HT1080 (cell line): ENCODE results near the gene TP73. TPM values are rescaled to one million over a fixed set of nuclear protein-coding genes. Genes with fewer than 3 reads are reported as not detected.
"Not testable (repeated sequence)": the region's sequence is repeated elsewhere in the genome, so short reads cannot be mapped to it uniquely, and the experiment has no call there.

ENCODE experiments used
- DNase-seq: peaks from one replicate; pipeline ENCODE4 v3.0.0-alpha.2; 2015; ENCODE audit warnings: low read depth
- total RNA-seq: library from RNA; depleted of rRNA; stranded (reverse); fragments of >200 nt; shearing (Covaris generic); gene quantifications from 2 replicates; pipeline ENCODE4 v1.2.3, GENCODE V29; 2014

TP73 gene
- total RNA-seq, 1 experiment from 2014 or later = not detected

DNA sequence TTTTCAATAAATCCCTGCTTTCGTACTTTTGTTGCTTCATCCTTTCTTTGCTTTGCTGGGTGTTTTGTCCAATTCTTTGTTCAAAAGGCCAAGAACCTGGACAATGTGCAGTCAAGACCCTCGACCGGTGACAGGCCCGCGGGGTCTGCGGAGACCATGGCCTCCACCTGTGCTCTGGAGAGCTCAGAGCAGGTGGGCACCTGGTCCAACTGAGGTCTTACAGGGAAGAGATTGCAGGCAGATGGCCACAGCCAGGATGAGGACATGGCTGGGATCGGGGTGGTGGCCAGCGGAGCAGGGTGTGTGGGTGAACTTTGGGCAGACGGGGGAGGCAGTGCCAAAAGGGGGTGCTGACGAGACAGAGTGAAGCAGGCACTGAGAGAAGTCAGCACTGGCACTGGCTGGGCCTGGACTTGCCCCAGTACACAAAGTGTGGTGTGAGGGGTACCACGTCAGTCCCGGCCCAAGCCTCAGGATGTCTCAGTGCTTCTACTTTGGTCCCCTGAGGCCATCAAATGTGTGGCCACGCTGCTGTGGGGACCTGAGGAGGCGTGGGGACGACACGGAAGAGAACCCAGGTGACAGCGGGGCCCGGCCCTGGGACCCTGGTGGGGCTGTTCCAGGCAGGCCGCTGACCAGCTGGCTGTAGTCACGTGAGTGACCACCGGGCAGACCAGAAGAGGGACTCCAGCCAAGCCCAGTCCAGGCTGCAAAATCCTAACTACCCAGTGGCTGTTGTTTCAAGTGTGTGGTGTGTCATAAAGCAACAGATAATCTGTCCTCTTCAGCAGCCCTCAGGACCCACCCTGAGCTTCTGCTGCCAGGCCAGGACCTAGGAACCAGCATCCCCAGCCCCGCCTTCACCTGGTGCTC is 89.5 kb downstream of the TP73 start:
- no peak for DNase-seq

DNA sequence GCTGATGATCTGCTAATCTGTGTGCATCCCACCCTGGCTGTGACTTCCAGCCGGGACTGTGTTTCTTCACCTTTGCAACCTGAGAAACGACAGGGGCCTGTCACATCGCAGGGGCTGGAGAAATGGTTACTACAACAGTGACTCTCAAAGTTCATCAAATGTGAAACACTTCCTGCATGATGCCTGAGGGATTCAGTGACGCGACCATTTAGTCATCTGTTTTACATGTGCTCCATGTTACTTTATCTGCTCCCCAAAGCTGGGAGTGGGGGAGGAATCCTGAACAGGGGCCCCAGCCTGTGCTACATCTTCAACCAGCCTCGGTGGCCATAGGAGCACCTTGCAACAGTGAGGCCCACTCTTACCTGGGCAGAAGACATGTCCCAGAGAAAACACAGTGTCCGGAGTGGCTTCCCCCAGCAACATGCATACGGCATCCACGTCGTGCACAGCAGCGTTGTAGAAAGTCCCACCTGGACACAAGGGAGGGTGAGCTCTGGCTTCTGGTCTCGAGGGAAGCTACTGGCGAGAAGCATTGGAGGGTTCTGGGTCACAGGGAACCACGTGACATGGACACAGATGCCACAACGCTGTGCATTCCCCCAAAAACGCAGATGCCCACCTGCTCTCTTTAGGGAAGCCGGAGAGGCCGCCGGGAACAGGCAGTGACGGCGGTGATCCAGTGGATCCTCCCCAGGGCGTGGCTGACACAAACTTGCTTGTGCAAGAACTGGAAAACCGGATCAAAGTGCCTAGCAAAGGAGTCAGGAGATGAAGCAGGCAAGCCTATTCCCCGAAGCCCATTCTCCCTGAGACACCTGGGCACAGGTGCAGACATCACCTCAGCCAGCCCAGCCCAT is 90.4 kb downstream of the TP73 start:
- no peak for DNase-seq

DNA sequence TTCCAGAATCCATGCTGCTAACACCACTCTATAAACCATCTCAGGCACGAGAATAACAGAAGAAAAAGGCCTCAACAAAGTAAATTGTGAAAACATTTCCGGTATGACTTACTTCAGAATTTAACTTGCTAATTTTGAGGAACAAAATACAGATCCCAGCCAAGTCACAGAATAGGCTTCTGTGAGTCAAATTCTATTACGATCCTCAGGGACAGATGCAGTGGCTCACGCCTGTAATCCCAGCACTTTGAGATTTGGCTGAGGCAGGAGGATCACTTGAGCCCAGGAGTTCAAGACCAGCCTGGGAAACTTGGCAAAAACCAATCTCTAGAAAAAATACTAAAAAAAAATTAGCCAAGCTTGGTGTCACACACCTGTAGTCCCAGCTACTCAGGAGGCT is 91.1 kb downstream of the TP73 start:
- no peak for DNase-seq

DNA sequence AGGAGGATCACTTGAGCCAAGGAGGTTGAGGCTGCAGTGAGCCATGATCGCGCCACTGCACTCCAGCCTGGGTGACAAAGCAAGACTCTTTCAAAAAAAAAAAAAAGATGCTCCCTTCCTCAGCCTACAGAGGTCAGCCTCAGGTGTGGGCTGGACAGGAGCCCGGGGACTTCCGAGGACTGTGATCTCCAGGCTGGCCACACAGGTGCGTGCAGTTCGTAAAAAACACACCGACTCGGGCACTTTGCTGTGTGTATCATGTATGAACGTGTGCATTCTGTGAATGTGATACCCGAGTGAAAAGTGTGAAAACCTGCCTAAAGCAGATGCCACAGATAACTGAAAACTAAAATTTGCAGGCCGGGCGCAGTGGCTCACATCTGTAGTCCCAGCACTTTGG is 91.5 kb downstream of the TP73 start:
- no peak for DNase-seq

DNA sequence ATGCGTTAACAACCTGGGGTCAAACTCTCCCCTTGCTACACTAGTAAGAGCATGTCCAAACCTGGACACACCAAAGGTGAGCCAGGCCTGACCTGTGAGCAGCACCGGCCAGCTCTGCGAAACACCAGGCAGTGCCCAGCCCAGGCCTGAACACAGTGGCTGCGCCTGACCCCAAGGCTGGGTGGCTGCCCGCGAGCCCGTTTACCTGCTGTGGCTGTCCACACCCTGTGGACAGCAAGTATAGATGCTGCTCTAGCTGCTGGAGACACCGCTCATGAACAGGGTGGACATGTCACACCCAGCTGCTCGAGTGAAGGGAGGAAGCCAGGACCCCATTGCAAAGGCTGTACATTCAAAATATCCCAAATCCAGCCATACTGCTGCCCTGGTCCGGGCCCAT is 92.3 kb downstream of the TP73 start:
- DNase-seq = no peak

DNA sequence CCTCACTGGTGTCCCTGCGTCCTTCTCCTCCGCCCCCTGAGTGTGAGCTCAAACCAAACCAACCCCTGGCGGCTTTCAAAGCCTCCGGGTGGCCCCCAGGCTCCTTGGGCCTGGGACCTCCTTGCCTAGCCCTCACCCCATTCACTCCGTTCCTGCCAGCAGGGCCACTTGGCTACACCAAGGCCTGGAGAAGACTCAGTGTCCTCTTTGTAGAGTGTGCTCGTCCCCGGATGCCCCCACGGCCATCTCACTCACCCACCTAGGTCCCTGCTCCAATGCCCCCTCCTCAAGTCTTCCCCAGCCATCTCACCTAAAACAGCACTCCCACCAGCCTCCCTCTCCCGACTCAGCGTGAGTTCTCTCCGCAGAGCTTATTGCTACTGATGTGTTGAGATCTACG is 92.8 kb downstream of the TP73 start:
- DNase-seq = no peak

DNA sequence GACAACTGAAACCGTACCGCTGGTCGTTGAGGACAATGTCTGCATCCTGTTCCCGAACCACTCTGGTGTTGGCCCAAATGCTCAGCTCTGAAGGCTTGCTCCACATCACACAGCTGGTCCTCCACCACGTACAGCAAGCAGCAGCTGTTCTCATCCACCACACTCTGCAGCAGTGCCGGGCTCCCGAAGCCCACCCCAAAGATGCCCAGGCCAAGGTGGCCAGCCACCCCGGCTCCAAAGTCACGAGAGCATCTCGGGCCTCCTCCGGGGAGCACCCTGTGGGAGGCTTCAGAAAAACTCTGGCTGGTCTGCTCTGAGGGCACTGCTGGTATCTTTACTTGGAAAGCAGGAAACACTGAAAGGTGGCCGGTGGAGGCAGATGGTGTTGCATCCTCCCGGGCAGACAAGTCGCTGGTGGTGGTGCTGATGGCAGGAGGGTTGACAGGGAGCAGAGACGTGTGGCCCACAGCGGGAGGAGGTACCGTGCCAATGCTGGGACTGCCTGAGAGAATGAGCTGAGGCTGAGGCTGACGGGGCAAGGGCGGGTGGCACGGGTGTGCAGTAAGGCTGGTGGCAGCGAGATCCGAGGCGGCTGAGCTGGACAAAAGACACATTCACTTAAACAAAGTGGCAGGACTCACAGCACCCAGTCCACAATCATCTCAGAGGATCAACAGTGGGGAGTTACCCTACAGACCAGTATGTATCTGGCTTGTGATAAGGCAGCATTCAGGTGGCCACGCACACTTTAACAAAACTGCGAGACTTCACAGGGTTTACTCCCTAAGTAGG is 93.5 kb downstream of the TP73 start:
- no peak for DNase-seq

DNA sequence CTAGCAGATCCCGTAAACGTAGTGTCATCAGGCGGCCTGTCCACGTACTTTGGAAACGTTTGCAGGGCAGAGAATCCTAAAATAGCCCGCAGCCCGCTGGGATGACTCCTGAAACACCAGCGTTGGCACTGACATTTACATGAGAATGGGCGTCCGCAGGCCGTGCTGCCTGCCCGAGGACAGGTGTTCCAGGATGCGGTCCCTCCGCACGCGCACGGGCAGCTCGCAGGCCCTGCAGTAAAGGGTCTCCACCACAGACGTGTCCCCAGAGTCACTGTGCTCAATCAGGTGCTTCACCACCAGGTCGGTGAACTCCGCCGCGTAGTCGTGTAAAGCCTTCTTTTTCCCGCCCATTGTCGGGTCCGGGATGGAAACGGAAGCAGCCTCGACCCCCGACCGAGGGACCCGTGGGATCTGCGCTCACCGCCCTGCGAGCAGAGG is 94.1 kb downstream of the TP73 start:
- DNase-seq = no peak

DNA sequence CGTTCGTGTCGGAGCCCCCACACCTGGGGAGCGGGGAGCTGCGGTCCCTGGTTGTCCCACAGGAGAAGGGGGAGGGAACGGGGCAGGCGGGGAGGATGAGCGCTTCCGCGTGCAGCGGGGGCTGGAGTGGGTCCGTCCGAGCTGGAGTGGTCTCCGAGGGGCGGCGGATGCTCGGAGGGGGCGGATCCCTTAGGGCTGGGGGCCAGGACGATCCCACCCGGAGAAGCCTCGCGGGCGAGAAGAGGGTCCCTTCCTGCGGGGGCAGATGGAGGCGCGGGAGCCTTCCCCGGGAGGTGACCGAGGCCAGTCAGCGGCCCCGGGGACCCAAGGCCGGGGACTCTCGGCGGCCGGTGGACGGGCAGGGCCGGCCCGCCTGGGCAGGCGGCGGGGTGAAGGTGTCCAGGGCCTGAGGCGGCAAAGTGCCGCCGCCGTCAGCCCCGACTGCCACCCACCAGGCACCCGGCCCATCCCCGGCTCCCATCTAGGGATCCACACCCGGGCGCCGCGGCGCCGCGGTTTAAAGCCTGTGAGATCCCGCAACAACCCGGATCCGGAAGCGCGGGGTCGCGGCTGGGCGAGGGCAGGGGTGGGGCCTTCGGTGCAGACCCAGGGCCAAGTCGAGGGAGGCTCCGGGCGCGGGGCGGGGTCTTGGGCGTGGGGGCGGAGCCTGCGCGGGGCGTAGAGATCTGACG is 94.7 kb downstream of the TP73 start:
- no peak for DNase-seq

DNA sequence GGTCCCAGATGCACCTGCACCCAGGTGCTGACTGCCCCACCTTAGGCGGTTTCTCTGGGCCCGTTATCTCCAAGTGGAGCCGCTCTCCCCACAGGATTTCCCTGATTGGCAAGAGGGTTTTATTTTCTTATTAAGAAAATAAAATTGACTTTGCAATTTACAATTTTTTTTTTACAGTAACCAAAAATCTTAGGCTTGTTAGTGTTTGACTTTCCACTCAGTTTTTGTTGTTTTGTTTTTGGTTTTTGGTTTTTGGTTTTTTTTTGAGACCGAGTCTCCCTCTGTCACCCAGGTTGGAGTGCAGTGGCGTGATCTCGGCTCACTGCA is 95.2 kb downstream of the TP73 start:
- DNase-seq = no peak

DNA sequence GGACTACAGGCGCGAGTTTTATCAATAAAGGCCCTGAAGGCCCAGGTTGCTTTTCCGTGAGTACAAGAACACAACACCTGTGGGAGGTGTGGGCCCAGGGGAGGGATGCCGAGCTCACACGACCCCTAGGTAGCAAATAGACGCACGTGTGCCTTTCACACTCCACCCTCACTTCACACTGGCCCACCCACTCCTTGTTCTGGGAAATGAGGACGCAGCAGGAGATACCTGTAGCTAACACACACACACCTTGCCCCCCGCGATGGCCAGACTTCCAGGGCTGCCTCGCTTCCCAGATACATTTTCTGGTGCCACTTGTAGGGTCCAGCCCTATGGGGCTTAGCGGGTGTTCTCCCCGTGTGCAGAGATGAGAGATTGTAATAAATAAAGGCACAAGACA is 95.6 kb downstream of the TP73 start:
- DNase-seq = no peak

DNA sequence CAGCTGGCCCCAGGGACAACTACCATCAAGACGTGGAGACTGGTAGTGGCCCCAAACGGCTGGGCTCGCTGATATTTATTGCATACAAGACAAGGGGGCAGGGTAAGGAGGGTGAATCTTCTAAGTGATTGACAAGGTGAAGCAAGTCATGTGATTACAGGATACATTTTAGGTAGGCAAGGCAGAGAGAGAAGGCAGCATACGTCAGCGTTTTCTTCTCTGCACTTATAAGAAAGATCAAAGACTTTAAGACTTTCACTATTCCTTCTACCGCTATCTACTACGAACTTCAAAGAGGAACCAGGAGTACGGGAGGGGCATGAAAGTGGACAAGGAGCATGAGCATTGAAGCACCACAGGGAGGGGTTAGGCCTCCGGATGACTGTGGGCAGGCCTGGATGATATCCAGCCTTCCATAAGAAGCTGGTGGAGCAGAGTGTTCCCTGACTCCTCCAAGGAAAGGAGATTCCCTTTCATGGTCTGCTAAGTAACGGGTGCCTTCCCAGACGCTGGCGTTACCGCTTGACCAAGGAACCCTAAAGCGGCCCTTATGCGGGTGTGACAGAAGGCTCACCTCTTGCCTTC is 96.1 kb downstream of the TP73 start:
- not testable (repeated sequence) for DNase-seq

DNA sequence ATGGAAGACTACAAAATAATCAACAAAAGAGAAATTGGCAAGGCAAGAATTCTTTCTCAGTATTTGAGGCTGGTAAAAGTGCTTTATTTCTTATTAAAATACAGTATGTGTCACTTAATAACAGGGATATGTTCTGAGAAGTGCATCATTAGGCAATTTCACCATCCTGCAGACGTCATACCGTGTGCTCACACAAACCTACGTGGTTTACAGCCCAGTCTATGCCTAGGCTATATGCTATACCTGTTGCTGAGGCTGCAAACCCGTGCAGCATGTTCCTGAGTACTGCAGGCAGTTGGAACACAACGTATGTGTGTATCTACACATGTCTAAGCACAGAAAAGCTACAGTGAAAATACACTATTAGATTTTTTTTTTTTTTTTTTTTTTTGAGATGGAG is 97.2 kb downstream of the TP73 start:
- DNase-seq = no peak

DNA sequence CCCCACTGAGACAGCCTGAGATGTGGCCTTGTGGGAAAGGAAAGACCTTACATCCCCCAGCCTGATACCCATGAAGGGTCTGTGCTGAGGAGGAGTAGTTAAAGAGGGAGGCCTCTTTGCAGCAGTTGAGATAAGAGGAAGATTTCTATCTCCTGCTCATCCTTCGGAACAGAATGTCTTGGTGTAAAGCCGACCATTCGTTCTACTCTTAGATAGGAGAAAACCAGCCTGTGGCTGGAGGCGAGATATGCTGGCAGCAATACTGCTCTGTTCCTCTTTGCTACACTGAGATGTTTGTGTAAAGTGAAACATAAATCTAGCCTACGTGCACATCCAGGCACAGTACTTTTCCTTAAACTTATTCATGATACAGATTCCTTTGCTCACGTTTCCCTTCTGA is 98.4 kb downstream of the TP73 start:
- no peak for DNase-seq

DNA sequence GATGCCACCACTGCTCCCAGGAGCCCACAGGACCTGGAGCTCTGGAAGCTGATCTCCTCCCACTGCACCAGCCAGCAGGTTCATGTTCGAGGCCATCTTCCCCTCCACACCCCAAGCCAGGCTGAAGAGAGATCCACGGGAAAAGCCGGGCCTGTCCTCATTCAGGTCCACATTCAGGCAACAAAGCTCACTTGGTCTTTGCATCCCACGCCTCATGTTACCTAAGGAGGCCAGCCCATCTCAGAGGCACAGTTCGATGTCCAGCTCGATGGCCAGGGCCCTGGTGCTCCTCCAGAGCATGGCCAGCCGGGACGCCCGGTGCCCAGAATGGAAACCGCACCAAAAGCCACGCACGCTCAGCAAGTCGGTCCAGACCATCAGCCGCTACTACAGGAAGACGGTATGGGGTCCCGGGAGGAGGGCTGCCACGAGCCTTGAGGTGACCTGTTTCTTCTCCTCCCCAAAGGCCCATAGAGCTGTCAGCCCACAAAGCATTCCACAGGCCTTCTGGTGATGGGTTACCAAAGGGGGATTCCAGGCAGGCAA is 100.2 kb downstream of the TP73 start, which contains the start of gene CCDC27:
Gene CCDC27, plus strand, starts transcription at position 51 of the 546 bp plus-strand sequence. Its CDS starts 32 bp downstream, at position 83.
- no peak for DNase-seq

DNA sequence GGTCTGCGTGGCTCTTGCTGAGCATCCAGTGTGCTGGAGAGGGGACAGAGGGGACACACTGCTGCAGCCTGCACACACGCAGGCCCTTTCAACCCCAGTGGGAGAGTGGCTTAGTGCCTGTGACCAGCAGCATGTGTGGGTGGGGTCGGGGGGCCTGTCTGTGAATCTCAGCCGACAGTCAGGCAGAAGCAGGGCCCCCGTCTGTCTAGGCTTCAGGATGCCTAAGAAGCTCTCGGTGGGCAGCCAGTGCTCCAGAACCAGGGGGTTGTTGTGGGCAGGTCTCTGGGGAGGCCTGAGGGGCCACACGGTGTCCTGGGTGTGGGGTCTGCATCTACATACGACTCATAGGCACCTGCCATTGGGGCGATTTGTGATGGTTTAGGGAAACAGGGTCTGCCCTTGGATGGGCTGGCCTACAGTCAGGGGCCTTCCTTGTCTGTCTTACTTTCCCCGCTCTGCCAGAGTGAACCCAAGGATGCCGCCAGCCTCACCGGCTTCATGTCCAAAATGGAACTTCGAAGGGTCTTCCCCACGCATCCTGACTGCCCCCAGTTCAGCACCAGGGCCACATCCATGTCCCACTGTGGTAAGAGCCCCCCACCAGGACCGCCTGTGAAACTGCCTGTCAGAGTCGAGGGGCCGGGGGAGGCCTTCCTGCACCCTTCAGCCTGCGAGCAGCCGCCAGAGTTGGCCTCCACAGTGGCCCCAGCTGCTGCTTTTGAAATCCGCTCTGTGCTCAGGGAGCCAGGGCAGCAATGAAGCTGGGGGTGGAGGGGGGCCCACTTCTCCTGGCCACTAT is 101.5 kb downstream of the TP73 start:
- DNase-seq = no peak

DNA sequence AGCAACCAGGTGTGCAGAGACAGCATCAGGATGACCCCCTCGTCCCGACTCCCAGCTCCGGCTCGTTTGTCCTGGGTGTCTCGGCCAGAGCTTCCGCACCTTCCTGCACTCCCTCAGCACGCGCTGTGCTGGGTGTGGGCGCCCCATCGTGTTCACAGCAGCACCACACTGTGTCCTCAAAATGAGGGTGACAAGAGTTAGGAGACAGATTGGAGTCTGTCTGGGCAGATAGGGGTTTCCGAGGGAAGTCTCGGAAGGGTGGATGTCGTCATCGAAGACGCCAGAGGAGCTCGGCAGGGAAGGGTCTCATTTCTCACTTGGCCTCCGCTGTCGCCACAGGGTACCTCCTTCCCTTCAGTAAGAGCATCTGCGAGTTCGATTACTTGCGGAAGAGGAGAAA is 104.1 kb downstream of the TP73 start:
- no peak for DNase-seq

DNA sequence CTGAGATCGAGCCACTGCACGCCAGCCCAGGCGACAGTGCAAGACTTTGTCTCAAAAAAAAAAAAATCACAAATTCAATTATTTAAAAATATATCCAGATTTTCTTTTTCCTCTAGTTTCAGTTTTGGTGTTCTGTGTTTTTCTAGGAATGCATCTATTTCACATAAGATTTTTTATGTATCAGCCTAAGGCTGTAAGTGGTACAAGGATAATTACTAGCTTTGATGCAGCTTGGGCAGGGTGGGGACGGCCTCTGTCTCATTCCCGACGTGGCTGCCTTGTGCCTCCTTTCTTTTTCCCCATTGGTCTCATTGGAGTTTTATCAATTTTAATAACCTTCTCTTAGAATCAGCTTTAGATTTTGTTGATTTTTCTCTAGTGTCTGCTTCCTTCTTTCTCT is 106.8 kb downstream of the TP73 start:
- no peak for DNase-seq

DNA sequence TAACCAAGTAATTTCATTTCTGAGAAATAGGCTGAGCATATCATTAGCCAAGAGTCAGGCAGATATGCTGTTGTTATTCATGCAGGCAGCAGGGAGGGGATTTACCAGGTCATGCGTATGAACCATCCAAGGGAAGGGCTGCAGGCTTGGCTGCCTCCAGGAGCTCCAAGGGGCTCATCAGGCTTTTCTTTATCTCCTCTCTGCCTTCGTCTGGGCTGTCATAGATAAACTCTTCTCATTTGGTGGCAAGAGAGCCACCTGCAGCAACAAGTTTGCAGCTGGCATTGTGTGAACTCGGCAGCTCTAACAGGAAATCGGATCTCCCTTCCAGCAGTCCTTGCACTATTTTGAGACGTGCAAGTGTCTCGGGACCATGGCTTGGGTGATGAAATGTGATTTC is 107.5 kb downstream of the TP73 start:
- no peak for DNase-seq
